Epidermal melanocyte (primary cell): ENCODE results near the gene EEF2.

Experiments
- DNase-seq: peaks from one replicate; pipeline ENCODE4 v3.0.0; 2011; ENCODE audit warnings: low spot score; ENCODE audit not compliant: insufficient read length

The EEF2 gene

DNA sequence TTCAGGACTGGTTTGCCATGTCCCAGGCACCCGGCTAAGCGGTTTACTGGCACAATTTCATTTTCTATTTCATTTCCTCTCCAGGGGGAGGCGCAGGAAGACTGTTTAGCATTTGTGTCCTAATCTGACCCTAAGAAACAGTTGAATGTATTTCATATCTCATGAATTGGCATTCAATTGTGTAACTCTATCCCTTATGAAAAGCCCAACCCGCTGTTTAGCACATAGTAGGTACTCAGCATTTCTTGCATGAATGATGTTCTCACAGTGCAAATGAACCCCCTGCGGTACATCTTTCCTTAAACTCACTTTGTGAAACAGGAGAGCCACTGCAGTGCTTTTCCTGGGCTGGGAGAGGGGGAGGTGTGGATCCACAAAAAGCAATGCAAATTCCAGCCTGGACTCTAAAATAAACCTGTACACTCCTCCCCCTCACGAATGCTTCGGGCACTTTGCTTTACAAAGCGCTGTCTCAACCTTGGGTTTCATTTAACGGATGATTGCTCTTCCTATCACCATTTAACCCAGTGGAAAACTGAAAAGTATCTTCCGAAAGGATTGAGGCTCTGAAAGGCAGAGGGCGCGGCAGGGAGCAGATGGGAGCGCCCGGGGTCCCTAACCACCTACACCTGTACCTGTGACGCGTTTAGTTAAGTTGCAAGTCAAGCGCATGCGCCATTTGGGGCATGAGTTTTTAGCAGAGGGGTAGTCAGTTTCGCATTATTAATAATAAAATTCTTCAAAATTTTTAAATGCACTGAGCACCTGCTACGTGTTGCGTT lies 1.2 kb upstream of the EEF2 start:
- DNase-seq, result peak; percentile 76

DNA sequence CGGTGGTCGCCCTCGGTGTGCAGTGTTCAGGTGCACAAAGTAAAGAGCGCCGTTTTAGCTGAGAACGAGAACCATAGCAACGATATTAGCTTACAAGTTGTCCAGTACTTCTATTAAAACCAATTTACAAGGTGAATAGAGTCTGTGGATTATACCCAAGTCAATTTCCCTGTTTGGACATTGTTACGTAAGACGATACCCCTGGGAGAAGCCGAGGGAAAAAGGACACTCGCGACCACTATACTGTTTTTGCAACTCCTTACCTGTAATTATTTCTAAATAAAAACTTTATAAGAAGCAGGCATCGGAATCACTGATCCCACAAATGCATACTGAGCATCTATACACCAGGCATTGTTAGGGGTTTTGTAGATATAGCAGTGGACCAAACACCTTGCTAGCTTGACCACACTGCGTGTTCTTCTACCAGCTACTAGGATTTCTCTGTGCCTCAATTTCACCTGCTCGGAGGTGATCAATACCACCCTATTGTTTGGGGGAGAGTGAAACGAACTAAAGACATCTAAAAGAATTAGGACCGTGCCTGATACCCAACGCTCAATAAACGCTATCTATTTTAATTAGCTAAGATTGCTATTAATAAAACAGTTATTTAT lies 488 bp upstream of the EEF2 start:
- no peak for DNase-seq

DNA sequence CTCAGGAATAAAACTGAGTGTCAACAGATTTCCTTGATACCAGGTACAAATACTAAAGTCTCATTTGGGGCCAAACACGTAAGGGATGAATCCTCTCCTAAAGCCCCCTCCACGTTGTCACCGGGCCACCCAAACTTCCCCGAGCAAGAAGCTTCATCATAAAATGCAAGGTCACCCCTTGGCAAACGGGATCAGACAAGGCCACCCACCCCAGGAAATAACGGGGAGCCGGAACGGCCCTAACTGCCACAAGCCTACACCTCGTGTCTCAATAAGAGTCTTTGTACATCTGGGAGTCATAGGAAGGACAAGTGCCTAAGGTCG lies 717 bp downstream of the EEF2 start:
- no peak for DNase-seq

DNA sequence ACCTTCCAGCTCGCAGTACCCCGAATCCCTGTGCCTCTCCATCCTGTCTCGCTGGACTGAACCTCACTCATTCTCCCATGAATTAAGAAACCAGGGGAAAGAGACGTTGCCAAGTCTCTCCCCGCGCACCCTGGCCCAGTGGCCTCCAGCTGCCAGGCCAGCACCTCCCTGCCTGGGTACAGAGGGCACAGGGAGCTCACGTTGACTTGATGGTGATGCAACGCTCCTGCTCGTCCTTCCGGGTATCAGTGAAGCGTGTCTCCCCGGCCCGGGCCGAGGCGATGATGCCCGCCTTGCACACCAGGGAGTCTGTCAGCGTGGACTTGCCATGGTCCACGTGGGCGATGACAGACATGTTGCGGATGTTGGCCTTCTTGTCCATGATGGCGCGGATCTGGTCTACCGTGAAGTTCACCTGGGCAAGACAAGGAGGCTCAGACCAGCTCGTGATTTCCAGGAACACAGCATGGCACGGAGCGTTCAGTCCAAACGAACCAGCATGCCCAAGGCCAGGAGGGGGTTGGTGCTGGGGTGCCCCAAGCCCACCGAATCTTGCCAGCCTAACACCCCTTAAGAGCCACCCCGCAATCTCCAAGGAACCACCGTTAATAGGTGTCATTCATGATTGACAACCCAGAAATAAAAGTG lies 1.2 kb downstream of the EEF2 start:
- DNase-seq, result no peak

DNA sequence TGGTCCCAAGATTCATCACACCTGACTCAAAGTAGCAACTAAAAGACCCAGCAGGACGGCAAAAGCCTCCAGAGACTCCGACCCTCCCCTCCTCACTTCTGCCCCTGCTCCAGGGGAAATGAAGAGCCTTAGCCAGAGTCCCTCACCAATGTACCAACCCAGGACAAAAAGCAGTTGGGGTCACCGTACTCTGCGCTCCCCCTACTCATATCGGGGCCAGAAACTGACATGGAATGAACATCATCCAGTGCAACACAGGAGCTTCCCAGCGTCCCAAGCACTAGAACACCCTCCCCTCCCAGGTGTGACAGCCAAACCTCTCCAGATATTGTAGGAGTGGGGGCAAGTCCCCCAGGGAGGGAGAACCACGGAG lies 1.7 kb downstream of the EEF2 start:
- no peak for DNase-seq

DNA sequence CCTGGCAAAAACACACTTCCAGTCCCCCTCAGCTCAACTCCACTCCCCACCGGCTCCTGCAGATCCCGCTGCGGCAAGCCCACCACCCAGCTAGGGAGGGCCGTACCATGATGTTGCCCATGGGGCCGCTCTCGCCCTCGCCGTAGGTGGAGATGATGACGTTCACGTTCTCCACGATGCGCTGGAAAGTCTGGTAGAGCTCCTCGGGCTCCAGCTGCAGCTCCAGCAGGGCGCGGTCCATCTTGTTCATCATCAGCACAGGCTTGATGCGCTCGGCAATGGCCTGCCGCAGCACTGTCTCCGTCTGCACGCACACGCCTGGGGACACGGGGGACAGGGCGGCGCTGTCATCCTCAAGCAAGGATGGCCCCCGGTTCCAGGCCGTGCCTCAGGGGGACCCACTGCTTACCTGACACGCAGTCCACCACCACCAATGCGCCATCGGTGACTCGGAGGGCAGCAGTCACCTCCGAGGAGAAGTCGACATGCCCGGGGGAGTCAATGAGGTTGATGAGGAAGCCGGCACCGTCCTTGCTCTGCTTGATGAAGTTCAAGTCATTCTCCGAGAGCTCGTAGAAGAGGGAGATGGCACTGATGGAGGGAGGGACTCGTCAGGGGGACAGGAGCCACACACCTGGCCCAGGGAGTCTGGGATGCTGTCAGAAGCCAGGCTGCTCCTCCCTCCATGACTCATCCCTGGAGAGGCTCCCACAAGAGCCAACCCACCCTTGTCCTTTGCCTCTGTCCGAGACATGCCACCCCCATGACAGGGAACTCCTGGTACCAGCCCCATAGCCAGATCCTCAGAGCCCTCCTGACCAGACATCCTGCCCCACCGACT lies 2.3 kb downstream of the EEF2 start:
- DNase-seq, result no peak

DNA sequence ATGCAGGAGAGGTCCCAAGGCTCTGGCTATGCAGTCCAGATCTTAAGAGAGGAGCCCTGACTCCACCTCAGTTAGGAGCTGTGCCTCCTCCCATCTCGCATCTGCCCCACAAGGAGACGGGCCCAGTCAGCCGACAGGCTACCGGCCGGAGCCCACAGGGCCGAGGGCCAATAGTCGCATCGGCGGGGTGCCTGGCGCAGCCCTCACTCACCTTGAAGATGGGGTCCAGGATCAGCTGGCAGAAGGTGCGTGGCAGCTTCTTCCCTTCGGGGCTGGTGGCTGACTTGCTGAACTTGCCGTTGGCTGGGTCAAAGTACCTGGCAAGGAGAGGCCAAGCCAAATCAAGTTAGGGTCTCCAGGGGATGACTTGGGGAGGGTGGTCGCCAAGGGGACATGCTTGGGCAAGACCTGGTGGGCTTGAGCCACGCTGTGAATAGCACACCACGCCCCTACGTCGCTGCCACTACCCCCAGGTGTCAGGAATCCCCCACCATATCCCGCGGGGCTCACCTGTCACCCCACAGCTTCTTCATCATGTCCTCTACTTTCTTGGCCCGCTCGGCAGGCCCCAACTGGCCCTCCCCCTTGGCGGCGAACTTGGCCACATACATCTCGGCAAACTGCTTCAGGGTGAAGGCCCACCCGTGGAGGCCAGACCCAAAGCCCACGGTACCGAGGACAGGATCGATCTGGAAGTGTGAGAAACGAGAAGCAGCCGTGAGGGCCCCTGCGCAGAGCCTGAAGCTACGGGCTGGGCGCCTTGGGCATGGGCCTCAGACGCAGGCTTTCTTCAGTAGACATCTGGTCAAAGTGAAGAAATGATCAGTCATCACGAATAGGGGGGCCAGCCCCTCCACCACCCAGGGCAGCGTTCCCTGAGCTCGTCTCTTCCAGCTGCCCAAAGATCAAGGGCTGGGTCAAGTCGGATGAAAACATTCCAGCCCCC lies 3.3 kb downstream of the EEF2 start:
- DNase-seq, result no peak

DNA sequence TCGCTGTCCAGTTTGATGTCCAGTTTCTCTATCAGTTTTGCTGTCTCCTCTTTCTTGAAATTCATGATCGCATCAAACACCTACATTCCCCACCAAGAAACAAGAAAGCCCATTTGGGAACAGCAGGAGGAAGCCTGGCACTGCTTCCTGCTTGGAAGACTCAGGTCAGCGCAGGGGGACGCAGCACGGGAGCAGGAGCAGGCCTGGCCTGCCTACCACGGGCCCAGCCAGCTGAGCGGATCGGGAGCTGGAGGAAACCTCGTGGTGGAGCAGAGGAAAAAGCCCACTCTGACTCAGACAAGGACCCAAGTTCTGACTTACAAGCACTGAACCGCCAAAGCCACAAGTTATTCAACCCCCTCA lies 3.9 kb downstream of the EEF2 start:
- DNase-seq, result no peak

DNA sequence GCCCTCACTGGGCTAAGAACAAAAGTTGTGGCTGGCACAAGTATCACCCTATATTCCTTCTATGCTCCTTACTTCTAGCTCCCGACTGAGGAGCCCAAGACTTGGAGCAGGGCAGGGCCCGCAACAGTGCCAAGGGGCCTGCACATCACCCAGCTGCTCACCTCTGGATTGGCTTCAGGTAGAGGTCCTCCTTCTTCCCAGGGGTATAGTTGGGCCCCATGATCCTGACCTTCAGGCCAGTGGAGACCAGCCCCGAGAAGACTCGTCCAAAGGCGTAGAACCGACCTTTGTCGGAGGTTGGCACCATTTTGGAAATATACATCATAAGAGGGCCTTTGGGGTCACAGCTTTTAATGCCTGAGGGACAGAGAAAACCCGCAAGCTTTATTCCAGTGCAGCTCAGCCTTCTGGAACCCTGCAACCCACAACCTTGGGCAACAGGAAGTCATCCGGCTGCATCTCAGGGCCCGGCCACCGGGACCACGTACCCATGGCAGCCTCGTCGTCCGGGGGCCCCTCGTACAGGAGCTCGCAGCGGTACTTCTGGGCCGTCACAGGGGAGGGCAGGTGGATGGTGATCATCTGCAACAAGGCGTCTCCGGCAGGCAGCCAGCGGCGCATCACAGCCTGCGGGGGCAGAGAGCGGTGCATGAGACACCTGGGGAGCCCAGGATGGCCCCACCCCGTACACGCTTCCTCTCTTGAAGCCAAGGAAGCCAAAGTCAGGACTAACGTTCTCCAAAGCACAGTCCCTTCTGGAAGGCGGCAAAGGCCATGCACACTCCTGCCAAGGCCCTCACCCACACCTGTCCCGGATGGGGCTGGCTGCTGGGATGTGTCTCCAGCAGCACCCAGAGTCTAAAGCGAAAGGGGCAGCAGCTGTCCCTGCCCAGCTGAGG lies 4.7 kb downstream of the EEF2 start:
- DNase-seq, result no peak

DNA sequence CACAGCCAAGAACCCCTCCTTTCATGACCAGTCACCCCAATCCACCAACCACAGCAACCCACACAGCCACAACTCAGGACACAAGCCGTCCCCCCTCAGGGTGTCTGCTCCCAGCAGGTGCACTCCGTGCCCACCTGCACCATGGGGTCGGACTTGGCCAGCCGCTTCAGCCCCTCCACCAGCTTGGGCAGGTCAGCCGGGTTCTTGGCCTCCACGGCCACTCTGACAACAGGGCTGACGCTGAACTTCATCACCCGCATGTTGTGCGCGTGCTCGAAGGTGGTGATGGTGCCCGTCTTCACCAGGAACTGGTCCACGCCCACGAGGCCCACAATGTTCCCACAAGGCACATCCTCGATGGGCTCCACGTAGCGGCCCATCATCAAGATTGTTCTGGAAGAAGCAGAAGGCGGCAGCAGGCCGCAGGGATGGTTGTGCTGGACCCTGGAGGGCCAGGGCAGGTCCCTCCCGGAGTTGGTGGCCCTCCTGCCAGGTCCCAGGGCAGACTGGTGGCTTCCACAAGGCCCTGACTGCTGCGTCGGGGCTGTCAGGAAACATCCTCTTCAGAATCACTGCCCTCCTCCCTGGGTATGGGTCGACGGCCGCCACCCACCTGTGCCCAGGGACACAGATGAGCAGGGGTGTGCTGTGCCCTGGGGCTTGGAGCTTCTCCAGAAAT lies 5.5 kb downstream of the EEF2 start:
- no peak for DNase-seq

DNA sequence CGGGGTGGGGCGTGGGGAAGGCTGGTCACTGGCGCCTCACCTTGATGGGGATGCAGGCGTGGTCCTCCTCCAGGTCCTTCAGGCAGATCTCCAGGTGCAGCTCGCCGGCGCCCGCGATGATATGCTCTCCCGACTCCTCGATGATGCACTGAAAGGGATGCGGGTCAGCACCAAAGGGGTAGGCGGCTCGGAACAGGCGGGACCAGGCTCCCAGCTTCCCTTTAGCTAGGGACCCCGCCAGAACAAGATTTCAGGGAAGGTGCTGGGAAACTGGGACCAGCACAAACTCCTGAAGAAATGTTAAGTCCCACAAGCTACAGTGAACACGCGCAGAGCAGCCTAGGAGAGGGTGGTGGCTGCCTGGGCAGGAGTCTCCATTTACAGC lies 6.0 kb downstream of the EEF2 start:
- DNase-seq, result no peak

DNA sequence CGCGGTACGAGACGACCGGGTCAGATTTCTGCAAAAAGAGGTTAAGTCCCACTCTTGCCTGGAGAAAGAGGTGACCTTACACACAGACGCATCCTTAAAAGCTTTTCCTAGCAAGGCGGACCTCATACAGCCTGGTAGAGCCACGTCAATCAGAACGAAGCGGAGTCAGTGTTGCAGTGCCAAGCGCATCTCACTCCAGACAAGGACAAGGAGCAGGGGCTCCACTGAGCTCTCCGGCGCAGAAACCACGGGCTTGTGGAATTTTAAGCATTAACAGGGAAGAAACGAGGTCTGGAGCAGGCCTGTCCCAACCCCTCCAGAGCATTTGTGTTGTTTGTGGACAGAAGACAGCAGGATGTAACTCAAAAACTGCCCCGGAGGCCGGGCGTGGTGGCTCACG lies 7.1 kb downstream of the EEF2 start:
- no peak for DNase-seq

DNA sequence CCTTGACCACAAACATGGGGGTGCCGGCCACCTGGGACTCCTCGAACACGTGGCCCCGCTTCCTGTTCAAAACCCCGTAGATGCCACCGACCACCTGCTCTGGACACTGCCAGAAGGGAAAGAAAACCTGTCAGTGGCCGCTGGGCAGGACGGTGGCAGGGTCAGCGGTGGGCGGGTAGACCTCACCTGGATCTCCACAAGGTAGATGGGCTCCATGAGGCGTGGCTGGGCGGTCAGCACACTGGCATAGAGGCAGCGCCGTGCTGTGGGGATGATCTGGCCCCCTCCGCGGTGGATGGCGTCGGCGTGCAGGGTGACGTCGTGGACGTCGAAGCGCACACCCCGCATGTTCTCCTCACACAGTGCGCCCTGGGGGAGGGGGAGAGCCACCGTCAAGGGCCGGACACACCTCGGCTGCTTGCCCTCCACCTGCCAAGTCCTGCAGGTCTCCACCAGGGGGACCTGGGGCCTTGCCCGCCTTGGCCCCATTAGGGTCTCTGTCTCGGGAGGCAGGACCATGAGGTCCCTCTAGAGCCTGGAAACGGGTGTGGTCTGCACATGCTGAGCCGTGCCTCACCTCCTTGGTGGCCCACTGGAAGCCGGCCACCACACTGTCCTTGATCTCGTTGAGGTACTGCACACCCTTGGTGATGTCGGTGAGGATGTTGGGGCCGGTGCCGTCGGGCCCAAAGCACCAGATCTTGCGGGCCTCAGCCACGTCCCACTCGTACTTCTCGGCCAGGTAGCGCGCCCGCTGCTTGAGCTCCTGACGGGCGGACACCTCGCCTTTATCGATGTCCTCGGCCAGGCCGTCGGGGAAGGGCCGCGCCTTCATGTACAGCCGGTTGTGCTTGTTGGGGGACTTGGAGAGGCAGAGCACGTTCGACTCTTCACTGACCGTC lies 7.8 kb downstream of the EEF2 start:
- DNase-seq, result no peak

DNA sequence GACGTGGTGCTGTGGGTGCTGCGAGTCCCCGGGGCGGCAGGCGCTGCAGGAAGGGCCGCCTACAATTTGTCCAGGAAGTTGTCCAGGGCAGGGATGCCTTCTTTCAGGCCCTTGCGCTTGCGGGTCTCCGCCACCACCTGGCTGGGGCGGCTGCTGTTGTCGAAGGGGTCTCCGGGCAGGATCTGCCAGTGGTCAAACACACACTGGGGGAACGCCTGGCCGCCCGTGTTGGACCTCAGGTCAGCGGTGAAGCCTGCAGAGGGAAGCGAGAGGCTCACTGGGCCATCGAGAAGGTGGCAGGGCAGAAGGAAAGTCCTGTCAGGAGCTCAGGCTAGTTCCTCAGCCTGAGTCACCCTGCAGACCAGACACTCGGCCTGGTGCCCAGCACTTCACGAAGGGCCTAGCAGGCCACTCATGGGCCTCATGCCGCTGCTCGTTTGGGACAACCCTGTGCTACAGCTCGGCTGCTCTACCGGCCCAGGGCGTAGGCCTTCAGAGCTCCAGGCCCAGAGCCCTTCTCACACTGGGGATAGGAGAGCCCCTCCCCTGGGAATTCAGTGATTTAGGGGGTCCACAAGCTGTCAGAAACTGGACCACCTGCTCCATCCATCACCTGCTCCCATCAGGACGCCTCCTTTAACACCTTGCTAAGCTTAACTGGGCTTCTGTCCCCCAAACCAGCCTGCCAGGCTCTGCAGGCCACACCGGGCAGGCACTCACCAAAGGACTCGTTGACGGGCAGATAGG lies 8.6 kb downstream of the EEF2 start:
- no peak for DNase-seq

DNA sequence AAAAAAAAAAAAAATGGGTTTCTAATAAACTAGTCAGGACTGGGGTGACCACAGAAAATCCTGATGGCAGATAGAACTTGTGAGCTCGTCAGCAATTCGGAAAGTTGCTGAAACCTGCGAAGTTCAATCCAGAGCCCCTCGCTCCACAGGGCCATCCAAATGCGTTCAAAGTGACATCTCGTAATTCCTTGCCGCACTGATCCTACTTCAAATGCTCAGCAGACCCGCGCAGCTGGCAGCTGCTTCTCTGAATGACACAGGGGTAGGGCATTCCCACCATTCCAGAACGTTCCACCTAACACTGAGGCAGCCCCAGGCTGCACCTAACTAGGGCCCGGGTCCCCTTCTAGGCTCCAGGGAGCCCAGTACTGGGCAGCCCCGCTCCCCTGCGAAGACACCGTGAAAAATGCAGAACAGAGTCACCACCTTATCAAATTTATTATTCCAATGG lies 9.6 kb downstream of the EEF2 start:
- no peak for DNase-seq

DNA sequence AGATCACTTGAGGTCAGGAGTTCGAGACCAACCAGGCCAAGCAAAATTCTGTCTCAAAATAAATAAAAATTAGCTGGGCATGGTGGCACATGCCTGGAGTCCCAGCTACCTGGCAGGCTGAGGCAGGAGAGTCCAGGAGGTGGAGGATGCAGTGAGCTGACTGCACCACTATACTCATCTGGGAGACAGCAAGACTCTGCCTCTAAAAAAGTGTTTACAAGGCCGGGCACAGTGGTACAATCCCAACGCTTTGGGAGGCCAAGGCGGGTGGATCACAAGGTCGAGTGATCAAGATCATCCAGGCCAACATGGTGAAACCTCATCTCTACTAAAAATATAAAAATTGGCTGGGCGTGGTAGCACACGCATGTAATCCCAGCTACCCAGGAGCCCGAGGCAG lies 10.1 kb downstream of the EEF2 start:
- DNase-seq, result no peak

DNA sequence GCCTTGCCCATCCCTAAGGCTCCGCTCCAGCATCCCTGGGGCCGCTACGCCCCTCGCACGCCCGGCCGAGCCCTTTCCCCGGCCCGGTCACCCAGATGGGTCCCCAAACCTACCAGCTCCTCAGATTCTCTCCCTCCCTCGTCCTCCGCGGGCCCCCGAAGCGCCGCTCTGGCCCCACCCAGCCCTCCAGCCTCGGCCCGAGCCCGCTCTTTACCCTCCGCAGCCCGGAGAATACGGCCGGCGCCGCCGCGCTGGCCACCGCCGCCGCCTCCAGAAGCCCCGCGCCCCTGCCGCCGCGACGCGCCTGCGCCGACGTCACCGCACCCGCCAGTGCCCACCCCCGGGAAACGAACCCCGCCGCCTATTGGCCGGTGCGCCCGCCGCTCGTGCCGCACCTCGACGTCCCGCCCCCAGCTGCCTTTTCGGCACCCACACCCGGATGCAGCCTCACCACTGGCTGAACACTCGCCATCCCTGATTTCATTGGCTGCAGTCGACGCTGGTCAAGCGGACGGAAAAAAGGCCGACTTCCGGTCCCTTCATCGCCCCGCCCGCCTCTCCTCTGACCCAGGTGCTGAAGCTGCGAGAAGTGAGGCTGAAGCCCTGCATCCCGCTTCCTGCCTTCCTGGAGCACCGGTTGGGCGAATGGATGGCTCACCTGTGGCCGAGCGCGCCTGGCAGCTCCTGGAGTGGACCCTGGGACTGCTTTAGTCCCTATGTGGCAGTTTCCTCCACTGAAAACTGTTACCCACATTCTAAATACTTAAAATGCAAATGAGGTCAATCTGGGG lies 14.3 kb downstream of the EEF2 start, which contains the start of gene DAPK3:
Gene DAPK3, minus strand, starts transcription at position 292 of the 791 bp plus-strand sequence. CDS start 1,364 bp downstream, outside the sequence.
- peak; percentile 95 for DNase-seq
